ENCODE measurements around the gene IFT20. TPM values are rescaled to one million over a fixed set of nuclear protein-coding genes. Genes with fewer than 3 reads are reported as not detected.

The IFT20 gene
- total and polyA plus RNA-seq, 2 donors (not counting 1 experiment from before 2014, with no cell fraction given) = 51.4 to 53.7 TPM

DNA sequence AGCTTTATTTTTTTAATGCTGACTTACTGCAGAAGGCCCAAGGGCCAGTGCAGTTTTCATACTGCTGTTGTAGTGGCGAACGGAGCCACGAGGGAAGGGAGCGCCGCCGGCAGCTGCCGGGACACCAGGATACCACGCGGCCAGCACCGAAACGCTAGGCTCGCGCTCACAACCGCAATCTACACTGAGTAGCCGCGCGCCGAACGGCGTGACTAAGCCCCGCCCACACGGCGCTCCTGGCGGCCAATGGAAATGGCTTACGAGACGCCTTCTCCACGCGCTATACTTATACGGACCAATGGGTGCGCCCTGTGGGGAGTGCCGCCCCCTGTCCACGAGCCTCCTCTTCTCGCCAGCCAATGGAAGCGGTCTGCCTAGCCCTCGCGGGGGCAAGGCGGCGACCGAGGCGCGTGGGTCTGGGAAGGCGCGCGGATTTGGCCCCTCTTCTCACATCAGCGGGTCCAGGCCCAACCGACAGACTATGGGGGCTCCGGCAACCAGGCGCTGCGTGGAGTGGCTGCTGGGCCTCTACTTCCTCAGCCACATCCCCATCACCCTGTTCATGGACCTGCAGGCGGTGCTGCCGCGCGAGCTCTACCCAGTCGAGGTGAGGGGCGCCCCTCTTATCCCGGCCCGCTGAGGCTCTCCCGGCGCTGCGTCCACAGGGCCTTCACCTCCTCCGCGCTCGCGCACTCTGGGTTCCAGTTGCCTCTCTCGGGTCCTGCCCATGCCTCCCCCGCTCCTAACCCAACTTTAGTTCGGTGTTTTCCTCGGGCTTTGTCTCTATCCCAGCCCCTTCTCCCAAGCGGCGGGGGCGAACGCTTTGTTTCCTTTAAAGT lies 16.3 kb downstream of the IFT20 start, which contains the start of gene TMEM97:
Gene TMEM97, plus strand, starts transcription at position 442 of the 839 bp plus-strand sequence. Its CDS starts 40 bp downstream, at position 482.
- Histone ChIP-seq H2AFZ (ENCODE audit: low read length) (peak within 1 kb of the TSS; percentile 93), H3K36me3 (ENCODE audit: control insufficient read depth, insufficient read depth, low read length) (no peaks in the 10 kb centered on the region), H3K9me3 (ENCODE audit: control insufficient read depth, insufficient read depth, low read depth, low read length) (no peaks in the 10 kb centered on the region), H3K27me3 (ENCODE audit: control insufficient read depth, insufficient read depth, low read length) (no peaks in the 10 kb centered on the region), H3K79me2 (ENCODE audit: control insufficient read depth, insufficient read depth, low read length) (peaks cover 3% of the 10 kb centered on the region), H3K4me1 (ENCODE audit: control insufficient read depth, extremely low read depth, insufficient read depth, low read length) (peaks cover 11% of the 10 kb centered on the region), H3K4me3 (replicated peaks in 1 of 4; ENCODE audit: control extremely low read depth in 1 of 4, insufficient read depth in 1 of 4, low read depth in 3 of 4, low read length in 4 of 4) (peak within 1 kb of the TSS; percentile 64 to 82 (median 78)), H3K4me2 (ENCODE audit: extremely low read depth, insufficient read depth, low read length) (peak within 1 kb of the TSS; percentile 97), H3K27ac (ENCODE audit: insufficient read depth, low read length) (peak within 1 kb of the TSS; percentile 75), H4K20me1 (ENCODE audit: control insufficient read depth, extremely low read depth, insufficient read depth, low read length) (no peaks in the 10 kb centered on the region), H3K9ac (ENCODE audit: insufficient read depth, low read length) (peak within 1 kb of the TSS; percentile 73)
- no peak for TF ChIP-seq EZH2 (IDR thresholded peaks at IDR 0.05; ENCODE audit: low read length, missing control alignments)
- TF ChIP-seq, protein P1, sequence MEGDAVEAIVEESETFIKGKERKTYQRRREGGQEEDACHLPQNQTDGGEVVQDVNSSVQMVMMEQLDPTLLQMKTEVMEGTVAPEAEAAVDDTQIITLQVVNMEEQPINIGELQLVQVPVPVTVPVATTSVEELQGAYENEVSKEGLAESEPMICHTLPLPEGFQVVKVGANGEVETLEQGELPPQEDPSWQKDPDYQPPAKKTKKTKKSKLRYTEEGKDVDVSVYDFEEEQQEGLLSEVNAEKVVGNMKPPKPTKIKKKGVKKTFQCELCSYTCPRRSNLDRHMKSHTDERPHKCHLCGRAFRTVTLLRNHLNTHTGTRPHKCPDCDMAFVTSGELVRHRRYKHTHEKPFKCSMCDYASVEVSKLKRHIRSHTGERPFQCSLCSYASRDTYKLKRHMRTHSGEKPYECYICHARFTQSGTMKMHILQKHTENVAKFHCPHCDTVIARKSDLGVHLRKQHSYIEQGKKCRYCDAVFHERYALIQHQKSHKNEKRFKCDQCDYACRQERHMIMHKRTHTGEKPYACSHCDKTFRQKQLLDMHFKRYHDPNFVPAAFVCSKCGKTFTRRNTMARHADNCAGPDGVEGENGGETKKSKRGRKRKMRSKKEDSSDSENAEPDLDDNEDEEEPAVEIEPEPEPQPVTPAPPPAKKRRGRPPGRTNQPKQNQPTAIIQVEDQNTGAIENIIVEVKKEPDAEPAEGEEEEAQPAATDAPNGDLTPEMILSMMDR (conservative IDR thresholded peaks at IDR 0.05 in 1 of 2, IDR thresholded peaks at IDR 0.05 in 1 of 2; ENCODE audit: low read depth in 1 of 2, low read length in 2 of 2) = peak; percentile 8 to 18
- peak; percentile 96 to 97 for DNase-seq (ENCODE audit: low read depth in 2 of 2)

DNA sequence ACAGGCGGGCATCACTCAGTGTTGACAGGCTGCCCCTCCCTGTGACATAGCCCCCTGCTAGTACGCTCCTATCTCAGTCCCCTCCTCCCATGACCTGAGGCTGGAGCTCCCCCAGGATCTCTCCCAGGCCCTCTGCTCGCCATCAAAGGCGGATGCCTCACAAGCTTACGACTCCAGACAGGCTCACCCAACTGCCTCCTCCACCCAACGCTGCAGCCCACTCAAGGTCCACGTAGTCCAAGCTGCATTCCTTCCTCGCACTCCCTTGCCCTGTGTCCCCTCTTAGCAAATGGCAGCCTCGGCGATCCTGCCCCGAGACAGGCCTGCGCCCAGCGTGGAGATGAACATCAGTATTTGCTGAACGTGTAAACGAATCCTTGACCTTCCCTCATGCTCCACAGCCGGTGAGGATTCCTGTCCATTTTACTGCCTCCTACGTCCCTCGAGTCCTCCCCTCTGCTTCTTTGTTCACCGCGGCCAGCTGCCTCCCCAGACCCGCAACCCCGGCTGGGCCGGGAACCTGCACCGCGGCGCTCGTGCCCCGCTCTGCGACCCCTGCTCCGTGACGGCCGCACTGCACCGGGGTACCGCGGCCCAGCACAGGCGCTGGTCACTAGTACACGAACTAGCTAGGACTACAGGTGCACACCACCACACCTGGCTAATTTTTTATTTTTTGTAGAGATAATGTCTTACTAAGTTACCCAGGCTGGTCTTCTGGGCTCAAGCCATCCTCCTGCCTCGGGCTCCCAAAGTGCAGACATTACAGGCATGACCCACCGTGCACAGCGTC lies 17.1 kb downstream of the IFT20 start:
- Histone ChIP-seq H3K9me3 (ENCODE audit: control insufficient read depth, insufficient read depth, low read depth, low read length) (no peaks in the 10 kb centered on the region), H3K4me1 (ENCODE audit: control insufficient read depth, extremely low read depth, insufficient read depth, low read length) (peaks cover 11% of the 10 kb centered on the region), H4K20me1 (ENCODE audit: control insufficient read depth, extremely low read depth, insufficient read depth, low read length) (no peaks in the 10 kb centered on the region), H3K27ac (ENCODE audit: insufficient read depth, low read length) (no peak overlapping the region), H2AFZ (ENCODE audit: low read length) (peak overlapping the region; percentile 80), H3K4me3 (replicated peaks in 1 of 4; ENCODE audit: control extremely low read depth in 1 of 4, insufficient read depth in 1 of 4, low read depth in 3 of 4, low read length in 4 of 4) (peak overlapping the region; percentile 40 to 81 (median 70)), H3K4me2 (ENCODE audit: extremely low read depth, insufficient read depth, low read length) (peak overlapping the region; percentile 75), H3K79me2 (ENCODE audit: control insufficient read depth, insufficient read depth, low read length) (peaks cover 3% of the 10 kb centered on the region), H3K27me3 (ENCODE audit: control insufficient read depth, insufficient read depth, low read length) (no peaks in the 10 kb centered on the region), H3K36me3 (ENCODE audit: control insufficient read depth, insufficient read depth, low read length) (no peaks in the 10 kb centered on the region), H3K9ac (ENCODE audit: insufficient read depth, low read length) (no peak overlapping the region)
- DNase-seq (ENCODE audit: low read depth in 2 of 2) = no peak
- TF ChIP-seq, protein P1 (conservative IDR thresholded peaks at IDR 0.05 in 1 of 2, IDR thresholded peaks at IDR 0.05 in 1 of 2; ENCODE audit: low read depth in 1 of 2, low read length in 2 of 2) = no peak
- TF ChIP-seq EZH2 (IDR thresholded peaks at IDR 0.05; ENCODE audit: low read length, missing control alignments) = no peak

All from fibroblast of lung (primary cell).